H9 (cell line): ENCODE results near the gene PSMA2. TPM values are rescaled to one million over a fixed set of nuclear protein-coding genes. Genes with fewer than 3 reads are reported as not detected.

Experiments
- DNase-seq: peaks from one replicate; pipeline ENCODE4 v3.0.0-alpha.2; 2017
- H2AFZ ChIP-seq: one replicate; pipeline ENCODE4 v1.6.1; 2013; ENCODE audit warnings: mild to moderate bottlenecking, low read length, control low read depth, moderate library complexity
- H2AK5ac ChIP-seq: 2 replicates; pipeline ENCODE4 v1.6.1; 2013; ENCODE audit warnings: low read length, control low read depth, mixed read lengths; ENCODE audit not compliant: insufficient read length
- H2BK120ac ChIP-seq: one replicate; pipeline ENCODE4 v1.6.1; 2013; ENCODE audit warnings: low read depth, mild to moderate bottlenecking, low read length, control low read depth, inconsistent platforms; ENCODE audit not compliant: poor library complexity, severe bottlenecking
- H2BK12ac ChIP-seq: 2 replicates; pipeline ENCODE4 v1.6.1; 2013; ENCODE audit warnings: low read length, control low read depth, mixed read lengths, low read depth; ENCODE audit not compliant: insufficient read length
- H2BK15ac ChIP-seq: 2 replicates; pipeline ENCODE4 v1.6.1; 2013; ENCODE audit warnings: low read depth, low read length, control low read depth
- H2BK20ac ChIP-seq: one replicate; pipeline ENCODE4 v1.6.1; 2013; ENCODE audit warnings: low read depth, mild to moderate bottlenecking, low read length, control low read depth, inconsistent platforms; ENCODE audit not compliant: poor library complexity, severe bottlenecking
- H2BK5ac ChIP-seq: 2 replicates; pipeline ENCODE4 v1.6.1; 2013; ENCODE audit warnings: low read length, control low read depth, mixed read lengths; ENCODE audit not compliant: insufficient read length
- H3K14ac ChIP-seq: 2 replicates; pipeline ENCODE4 v1.6.1; 2013; ENCODE audit warnings: low read length, control low read depth; ENCODE audit not compliant: insufficient read depth
- H3K18ac ChIP-seq: 2 replicates; pipeline ENCODE4 v1.6.1; 2013; ENCODE audit warnings: low read depth, mild to moderate bottlenecking, mixed read lengths, low read length, control low read depth; ENCODE audit not compliant: insufficient read length
- H3K23ac ChIP-seq: 2 replicates; pipeline ENCODE4 v1.6.1; 2013; ENCODE audit warnings: low read length, control low read depth, mixed read lengths, low read depth; ENCODE audit not compliant: insufficient read length
- H3K23me2 ChIP-seq: 2 replicates; pipeline ENCODE4 v1.6.1; 2013; ENCODE audit warnings: low read depth, mild to moderate bottlenecking, mixed read lengths, low read length, control low read depth; ENCODE audit not compliant: insufficient read length, poor library complexity, severe bottlenecking
- H3K27ac ChIP-seq: 2 replicates; pipeline ENCODE4 v1.5.1; 2013; ENCODE audit warnings: low read length, control low read depth, mixed read lengths, low read depth; ENCODE audit not compliant: insufficient read length
- H3K27me3 ChIP-seq: 2 replicates; pipeline ENCODE4 v1.6.1; 2013; ENCODE audit warnings: low read length, control low read depth, inconsistent platforms; ENCODE audit not compliant: insufficient read depth
- H3K4ac ChIP-seq: 2 replicates; pipeline ENCODE4 v1.6.1; 2013; ENCODE audit warnings: low read depth, mild to moderate bottlenecking, control low read depth, inconsistent platforms, low read length, moderate library complexity
- H3K4me1 ChIP-seq: 2 replicates; pipeline ENCODE4 v1.6.1; 2013; ENCODE audit warnings: low read length, control low read depth, inconsistent platforms; ENCODE audit not compliant: insufficient read depth
- H3K4me2 ChIP-seq: 2 replicates; pipeline ENCODE4 v1.6.1; 2013; ENCODE audit warnings: low read length, control low read depth, mixed read lengths; ENCODE audit not compliant: insufficient read length, insufficient read depth
- H3K56ac ChIP-seq: 2 replicates; pipeline ENCODE4 v1.6.1; 2013; ENCODE audit warnings: low read depth, mild to moderate bottlenecking, mixed read lengths, low read length, control low read depth; ENCODE audit not compliant: insufficient read length
- H3K79me1 ChIP-seq: 2 replicates; pipeline ENCODE4 v1.6.1; 2013; ENCODE audit warnings: low read depth, mild to moderate bottlenecking, moderate library complexity, low read length, control low read depth, inconsistent platforms; ENCODE audit not compliant: insufficient read depth, poor library complexity, severe bottlenecking
- H3K79me2 ChIP-seq: 2 replicates; pipeline ENCODE4 v1.6.1; 2013; ENCODE audit warnings: low read length, control low read depth, inconsistent platforms; ENCODE audit not compliant: insufficient read depth
- H3K9ac ChIP-seq: 2 replicates; pipeline ENCODE4 v1.6.1; 2013; ENCODE audit warnings: low read length, control low read depth, mixed read lengths; ENCODE audit not compliant: insufficient read length; ENCODE audit errors: extremely low read depth
- H3K9me3 ChIP-seq: one replicate; pipeline ENCODE4 v1.6.1; 2013; ENCODE audit warnings: low read depth, low read length, inconsistent platforms; ENCODE audit not compliant: control insufficient read depth
- H3T11ph ChIP-seq: one replicate; pipeline ENCODE4 v1.6.1; 2013; ENCODE audit warnings: mild to moderate bottlenecking, low read length, control low read depth, inconsistent platforms
- H4K20me1 ChIP-seq: one replicate; pipeline ENCODE4 v1.6.1; 2013; ENCODE audit not compliant: control insufficient read depth, insufficient read length, insufficient read depth
- H4K5ac ChIP-seq: 2 replicates; pipeline ENCODE4 v1.6.1; 2013; ENCODE audit warnings: low read depth, mild to moderate bottlenecking, mixed read lengths, low read length, control low read depth; ENCODE audit not compliant: insufficient read length
- H4K8ac ChIP-seq: replicated peaks from 2 replicates; pipeline ENCODE4 v1.6.1; 2013; ENCODE audit warnings: low read length, control low read depth, mixed read lengths, low read depth; ENCODE audit not compliant: insufficient read length
- H4K91ac ChIP-seq: 2 replicates; pipeline ENCODE4 v1.6.1; 2013; ENCODE audit warnings: low read depth, mild to moderate bottlenecking, moderate library complexity, mixed read lengths, low read length, control low read depth; ENCODE audit not compliant: insufficient read length
- H3K27ac Mint-ChIP-seq, 3 experiments: 2 replicates in 2 of 3; 3 replicates in 1 of 3; pipeline ENCODE4 v1.8.0; 2020 to 2021; ENCODE audit warnings: mixed read lengths in 3 of 3, mild to moderate bottlenecking in 1 of 3, moderate library complexity in 1 of 3
- H3K27me3 Mint-ChIP-seq: 2 replicates; pipeline ENCODE4 v1.8.0; 2021; ENCODE audit warnings: low read depth, mild to moderate bottlenecking, moderate library complexity, mixed read lengths
- H3K36me3 Mint-ChIP-seq, 3 experiments: 2 replicates in 2 of 3; 3 replicates in 1 of 3; pipeline ENCODE4 v1.8.0; 2020 to 2021; ENCODE audit warnings: low read depth in 3 of 3, mixed read lengths in 3 of 3; ENCODE audit not compliant: insufficient read depth in 1 of 3
- H3K4me1 Mint-ChIP-seq, 2 experiments: 2 replicates each; pipeline ENCODE4 v1.8.0; 2020; ENCODE audit warnings: mixed read lengths in 2 of 2
- H3K4me3 Mint-ChIP-seq, 2 experiments: 2 replicates in 1 of 2; 3 replicates in 1 of 2; pipeline ENCODE4 v1.8.0; 2020 to 2021; ENCODE audit warnings: mild to moderate bottlenecking in 2 of 2, mixed read lengths in 2 of 2, moderate library complexity in 1 of 2
- H3K9me3 Mint-ChIP-seq, 2 experiments: 2 replicates in 1 of 2; 3 replicates in 1 of 2; pipeline ENCODE4 v1.8.0; 2020; ENCODE audit warnings: mild to moderate bottlenecking in 2 of 2, mixed read lengths in 2 of 2, moderate library complexity in 1 of 2
- WGBS: extraction: QIAGEN DNeasy Blood & Tissue Kit; methylation state at CpG from one replicate; pipeline ENCODE4 v1.1.7; 2013; ENCODE audit warnings: missing lambda C conversion rate, low lambda C conversion rate, mixed read lengths; ENCODE audit not compliant: insufficient read length; ENCODE audit errors: extremely low coverage; 5-methylcytosine and 5-hydroxymethylcytosine counted together
- total RNA-seq: library from RNA; stranded (reverse); gene quantifications from 2 replicates; pipeline ENCODE4 v1.2.1, GENCODE V29; 2021
- TF ChIP-seq, protein P1 (sequence below): fragments of 200-600 bp; sonication (generic); conservative IDR thresholded peaks from 3 replicates; pipeline ENCODE4 v1.8.0; 2021; ENCODE audit warnings: antibody characterized with exemption, mild to moderate bottlenecking

The PSMA2 gene
- total RNA-seq, 1 experiment from 2014 or later, result 227 TPM

- Histone ChIP-seq H4K20me1 (no peaks in the 10 kb centered on the region), H4K91ac (no peak overlapping the region), H3K18ac (no peak overlapping the region), H3K4me2 (no peak overlapping the region), H3K79me2 (peaks cover 39% of the 10 kb centered on the region), H2AK5ac (no peak overlapping the region), H2AFZ (no peak overlapping the region), H3K4me1 (no peaks in the 10 kb centered on the region), H3K23ac (no peak overlapping the region), H3K27ac (no peak overlapping the region), H3K27me3 (no peaks in the 10 kb centered on the region), H3K14ac (no peak overlapping the region), H3K79me1 (no peaks in the 10 kb centered on the region), H3K9me3 (no peaks in the 10 kb centered on the region), H4K8ac (no peak overlapping the region), H2BK15ac (no peak overlapping the region), H4K5ac (no peak overlapping the region), H3K9ac (no peak overlapping the region), H3K4ac (no peak overlapping the region), H2BK120ac (no peak overlapping the region), H3T11ph (no peak overlapping the region), H2BK20ac (no peak overlapping the region), H3K23me2 (peaks cover 11% of the 10 kb centered on the region), H2BK12ac (no peak overlapping the region), H3K56ac (no peak overlapping the region), H2BK5ac (no peak overlapping the region)
- Mint-ChIP-seq H3K27me3 (0 out of 2 replicates have a peak, but pooled peaks cover 2% of the 10 kb centered on the region), H3K27ac (no peak overlapping the region), H3K36me3 (peaks cover 15 to 52% (median 41%) of the 10 kb centered on the region in 3 experiments), H3K9me3 (peaks cover 0 to 3% of the 10 kb centered on the region in 2 experiments; a peak in 1 of 5 replicates), H3K4me3 (peak overlapping the region; percentile 63 to 97; a peak in 4 of 5 replicates), H3K4me1 (peaks cover 11 to 13% of the 10 kb centered on the region in 2 experiments)
- TF ChIP-seq, protein P1, sequence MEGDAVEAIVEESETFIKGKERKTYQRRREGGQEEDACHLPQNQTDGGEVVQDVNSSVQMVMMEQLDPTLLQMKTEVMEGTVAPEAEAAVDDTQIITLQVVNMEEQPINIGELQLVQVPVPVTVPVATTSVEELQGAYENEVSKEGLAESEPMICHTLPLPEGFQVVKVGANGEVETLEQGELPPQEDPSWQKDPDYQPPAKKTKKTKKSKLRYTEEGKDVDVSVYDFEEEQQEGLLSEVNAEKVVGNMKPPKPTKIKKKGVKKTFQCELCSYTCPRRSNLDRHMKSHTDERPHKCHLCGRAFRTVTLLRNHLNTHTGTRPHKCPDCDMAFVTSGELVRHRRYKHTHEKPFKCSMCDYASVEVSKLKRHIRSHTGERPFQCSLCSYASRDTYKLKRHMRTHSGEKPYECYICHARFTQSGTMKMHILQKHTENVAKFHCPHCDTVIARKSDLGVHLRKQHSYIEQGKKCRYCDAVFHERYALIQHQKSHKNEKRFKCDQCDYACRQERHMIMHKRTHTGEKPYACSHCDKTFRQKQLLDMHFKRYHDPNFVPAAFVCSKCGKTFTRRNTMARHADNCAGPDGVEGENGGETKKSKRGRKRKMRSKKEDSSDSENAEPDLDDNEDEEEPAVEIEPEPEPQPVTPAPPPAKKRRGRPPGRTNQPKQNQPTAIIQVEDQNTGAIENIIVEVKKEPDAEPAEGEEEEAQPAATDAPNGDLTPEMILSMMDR, result no peak
- WGBS, result no CpG with 5 or more reads among the region's 3 CpGs
- DNase-seq, result no peak
Observed at GRCh38 chr7:42934291-42934690, 2.3 kb upstream of the PSMA2 start.
